Cardiac fibroblast (primary cell): Measurements from ENCODE around the gene RAB3GAP1.

ENCODE experiments used
- DNase-seq, 2 donors: peaks; one replicate each; pipeline versions ENCODE4 v3.0.0 to v3.0.0-alpha.2; 2010; ENCODE audit warnings: low read depth in 2 of 2
- H3K4me3 ChIP-seq, 2 donors: replicated peaks in 1 of 2; 1 replicate in 1 of 2; 2 replicates in 1 of 2; pipeline ENCODE4 v1.5.1; 2011; ENCODE audit warnings: low read depth in 2 of 2, low read length in 2 of 2, mild to moderate bottlenecking in 2 of 2, moderate library complexity in 1 of 2
- CTCF ChIP-seq: IDR thresholded peaks from one replicate; pipeline ENCODE4 v1.5.1; 2011; ENCODE audit warnings: low read depth, mild to moderate bottlenecking, low read length, inconsistent platforms

Gene RAB3GAP1

GRCh38 chr2:135037831-135038230, 14.3 kb upstream of the RAB3GAP1 start:
- no peak overlapping the region for H3K4me3 ChIP-seq
- DNase-seq, result peak in 1 of 2 donors; percentile 14
- no peak for TF ChIP-seq CTCF

GRCh38 chr2:135043345-135043744, 8.7 kb upstream of the RAB3GAP1 start:
- peak in 1 of 2 donors; percentile 25 for DNase-seq
- no peak overlapping the region for H3K4me3 ChIP-seq
- TF ChIP-seq CTCF, result peak; percentile 56

DNA sequence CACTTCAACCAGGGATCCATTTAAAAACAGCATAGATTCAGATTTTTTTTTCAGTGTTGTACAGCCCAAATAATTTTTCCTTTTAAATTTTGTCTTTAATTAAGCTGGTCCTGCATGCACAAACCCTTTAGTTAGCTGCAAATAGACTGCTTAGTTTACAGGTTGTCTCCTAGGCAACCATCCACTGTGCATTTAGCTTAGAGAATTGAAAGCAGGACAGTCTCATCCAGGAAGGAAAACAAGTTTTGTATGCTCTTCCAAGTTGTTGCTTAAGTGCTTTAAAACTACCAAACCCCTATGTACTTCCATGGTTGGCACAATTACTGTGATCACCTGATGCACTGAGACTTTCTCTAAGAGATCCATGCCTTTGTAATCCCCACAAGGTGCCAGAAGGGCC, 4.8 kb upstream of the RAB3GAP1 start, which contains the start of gene MAP3K19:
TSS of gene MAP3K19 (minus strand) at position 148 of the 400 bp plus-strand sequence. CDS start 22,800 bp downstream, outside the sequence.
- no peak for TF ChIP-seq CTCF
- H3K4me3 ChIP-seq, result no peak within 1 kb of the TSS
- no peak for DNase-seq

DNA sequence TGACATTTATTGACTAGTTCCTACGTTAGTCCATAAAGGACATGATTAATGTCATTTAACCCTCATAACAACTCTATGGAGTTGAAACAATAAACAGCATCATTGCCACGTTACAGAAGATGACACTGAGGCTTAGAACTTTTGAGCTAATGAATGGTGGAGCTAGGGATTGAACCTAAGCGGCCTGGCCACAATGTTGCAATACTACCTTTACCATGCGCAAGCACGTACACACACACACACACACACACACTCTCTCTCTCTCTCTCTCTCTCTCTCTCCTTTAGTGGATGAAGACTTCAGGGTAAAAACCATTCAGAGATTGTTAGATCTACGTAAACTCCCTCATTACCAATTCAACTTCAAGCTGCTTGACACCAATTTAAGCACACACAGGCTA, 4.0 kb upstream of the RAB3GAP1 start:
- no peak for TF ChIP-seq CTCF
- no peak overlapping the region for H3K4me3 ChIP-seq
- no peak for DNase-seq

DNA sequence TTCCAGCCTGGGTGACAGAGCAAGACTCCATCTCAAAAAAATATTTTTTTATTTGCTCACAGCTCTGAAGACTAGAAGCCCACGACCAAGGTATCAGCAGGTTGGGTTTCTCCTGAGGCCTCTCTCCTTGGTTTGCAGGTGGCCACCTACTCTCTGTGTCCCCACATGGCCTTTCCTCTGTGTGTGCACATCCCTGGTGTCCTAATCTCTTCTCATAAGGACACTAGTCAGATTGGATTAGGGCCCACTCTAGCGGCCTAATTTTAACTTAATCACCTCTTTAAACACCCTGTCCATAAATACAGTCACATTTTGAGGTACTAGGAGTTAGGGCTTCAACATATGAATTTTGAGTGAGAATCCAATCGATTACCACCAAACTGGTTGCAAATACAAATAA, 2.0 kb upstream of the RAB3GAP1 start:
- DNase-seq, result no peak
- TF ChIP-seq CTCF, result no peak
- no peak overlapping the region for H3K4me3 ChIP-seq

DNA sequence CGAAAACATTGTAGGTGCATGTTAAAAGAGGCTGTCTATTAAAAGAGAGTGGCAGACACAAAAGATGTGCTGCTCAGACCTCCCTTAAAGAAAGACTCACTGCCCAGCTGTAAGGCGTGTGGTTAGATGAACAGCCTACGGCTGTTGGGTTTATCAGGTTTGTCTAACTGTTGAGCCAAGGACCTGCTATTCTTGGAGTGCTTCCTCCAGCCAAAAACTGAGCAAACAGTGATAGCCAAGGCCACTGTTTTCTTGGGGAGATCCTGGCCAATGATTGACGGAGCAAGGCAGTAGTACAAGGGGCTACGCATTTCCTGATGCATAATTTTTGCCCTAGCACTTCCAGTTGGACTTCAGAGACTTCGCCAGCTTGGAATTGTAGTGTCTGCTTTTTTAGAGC, 1.4 kb upstream of the RAB3GAP1 start:
- DNase-seq, result no peak
- no peak overlapping the region for H3K4me3 ChIP-seq
- TF ChIP-seq CTCF, result no peak

DNA sequence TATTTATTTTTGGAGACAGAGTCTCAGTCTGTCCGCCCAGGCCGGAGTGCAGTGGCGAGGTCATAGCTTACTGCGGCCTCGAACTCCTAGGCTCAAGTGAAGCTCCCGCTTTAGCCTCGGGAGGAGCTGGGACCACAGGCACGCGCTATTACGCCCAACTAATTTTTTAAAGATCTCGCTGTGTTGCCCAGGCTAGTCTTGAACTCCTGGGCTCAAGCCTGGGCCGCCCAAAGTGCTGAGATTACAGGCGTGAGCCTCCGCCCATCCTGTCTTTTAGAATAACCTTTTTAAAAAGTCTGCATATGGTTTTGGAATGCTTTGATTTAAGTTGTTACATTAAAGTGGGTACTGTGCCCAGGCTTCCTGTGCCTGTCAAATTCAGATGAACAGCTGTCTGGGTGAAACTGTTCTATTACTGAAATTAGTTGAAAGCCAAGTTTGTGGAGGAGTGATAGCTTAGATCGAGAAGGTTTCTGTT, 944 bp downstream of the RAB3GAP1 start:
- DNase-seq, result peak in 1 of 2 donors; percentile 14
- no peak for TF ChIP-seq CTCF
- peak overlapping the region; percentile 69 to 75 for H3K4me3 ChIP-seq
